Trophoblast cell (in vitro differentiated cells and primary cell): ENCODE results near the gene POU1F1.
"Not testable (repeated sequence)": the region's sequence is repeated elsewhere in the genome, so short reads cannot be mapped to it uniquely, and the experiment has no call there.

ENCODE experiments used
- DNase-seq, 2 donors: peaks; one replicate each; pipeline ENCODE4 v3.0.0-alpha.2; 2016
- H2AFZ ChIP-seq: 2 replicates; pipeline ENCODE4 v1.6.1; 2013; ENCODE audit warnings: low read length, moderate library complexity, mild to moderate bottlenecking; ENCODE audit not compliant: insufficient read depth, poor library complexity
- H2AK5ac ChIP-seq: 2 replicates; pipeline ENCODE4 v1.6.1; 2013; ENCODE audit warnings: mild to moderate bottlenecking, low read length
- H2BK120ac ChIP-seq: 2 replicates; pipeline ENCODE4 v1.6.1; 2013; ENCODE audit warnings: low read length, mild to moderate bottlenecking, moderate library complexity; ENCODE audit not compliant: insufficient read depth, poor library complexity
- H2BK12ac ChIP-seq: 2 replicates; pipeline ENCODE4 v1.6.1; 2013; ENCODE audit warnings: mild to moderate bottlenecking, low read length, moderate library complexity
- H2BK5ac ChIP-seq: 2 replicates; pipeline ENCODE4 v1.6.1; 2013; ENCODE audit warnings: low read length, low read depth, moderate library complexity, mild to moderate bottlenecking; ENCODE audit not compliant: poor library complexity
- H3K14ac ChIP-seq: 2 replicates; pipeline ENCODE4 v1.6.1; 2013; ENCODE audit warnings: mild to moderate bottlenecking, low read length
- H3K18ac ChIP-seq: 2 replicates; pipeline ENCODE4 v1.6.1; 2013; ENCODE audit warnings: mild to moderate bottlenecking, low read length
- H3K23ac ChIP-seq: 2 replicates; pipeline ENCODE4 v1.6.1; 2013; ENCODE audit warnings: low read length
- H3K27ac ChIP-seq: 2 replicates; pipeline ENCODE4 v1.5.1; 2013; ENCODE audit warnings: low read depth, mild to moderate bottlenecking, inconsistent platforms, low read length, moderate library complexity
- H3K27me3 ChIP-seq: 2 replicates; pipeline ENCODE4 v1.6.1; 2013; ENCODE audit warnings: inconsistent platforms, mild to moderate bottlenecking, low read length, moderate library complexity; ENCODE audit not compliant: insufficient read depth
- H3K36me3 ChIP-seq, 2 experiments: 1 replicate in 1 of 2; 2 replicates in 1 of 2; pipeline ENCODE4 v1.6.1; 2013; ENCODE audit warnings: low read length in 2 of 2, mild to moderate bottlenecking in 2 of 2, moderate library complexity in 1 of 2; ENCODE audit not compliant: insufficient read depth in 2 of 2, control insufficient read depth in 1 of 2
- H3K4ac ChIP-seq: 2 replicates; pipeline ENCODE4 v1.6.1; 2013; ENCODE audit warnings: low read depth, mild to moderate bottlenecking, low read length, moderate library complexity
- H3K4me1 ChIP-seq, 2 experiments: 1 replicate in 1 of 2; 2 replicates in 1 of 2; pipeline ENCODE4 v1.6.1; 2013; ENCODE audit warnings: low read length in 2 of 2, mild to moderate bottlenecking in 2 of 2, moderate library complexity in 1 of 2; ENCODE audit not compliant: insufficient read depth in 2 of 2, control insufficient read depth in 1 of 2
- H3K4me2 ChIP-seq: 2 replicates; pipeline ENCODE4 v1.6.1; 2013; ENCODE audit warnings: inconsistent platforms, mild to moderate bottlenecking, low read length, moderate library complexity
- H3K4me3 ChIP-seq: 2 replicates; pipeline ENCODE4 v1.5.1; 2013; ENCODE audit warnings: mild to moderate bottlenecking, low read depth, low read length, inconsistent platforms
- H3K79me1 ChIP-seq: one replicate; pipeline ENCODE4 v1.6.1; 2013; ENCODE audit warnings: low read length
- H3K79me2 ChIP-seq: 2 replicates; pipeline ENCODE4 v1.6.1; 2013; ENCODE audit warnings: low read length, mild to moderate bottlenecking; ENCODE audit not compliant: control insufficient read depth, insufficient read depth, poor library complexity
- H3K9ac ChIP-seq: 2 replicates; pipeline ENCODE4 v1.6.1; 2013; ENCODE audit warnings: mild to moderate bottlenecking, low read length
- H3K9me3 ChIP-seq: 2 replicates; pipeline ENCODE4 v1.6.1; 2013; ENCODE audit warnings: low read depth, mild to moderate bottlenecking, control low read depth, inconsistent platforms, low read length; ENCODE audit not compliant: insufficient read depth
- H4K12ac ChIP-seq: 2 replicates; pipeline ENCODE4 v1.6.1; 2013; ENCODE audit warnings: low read depth, mild to moderate bottlenecking, low read length, moderate library complexity
- H4K8ac ChIP-seq: 2 replicates; pipeline ENCODE4 v1.6.1; 2013; ENCODE audit warnings: low read depth, mild to moderate bottlenecking, low read length, moderate library complexity
- H4K91ac ChIP-seq: one replicate; pipeline ENCODE4 v1.6.1; 2013; ENCODE audit warnings: low read depth, mild to moderate bottlenecking, low read length, moderate library complexity
- WGBS: extraction: QIAGEN DNeasy Blood & Tissue Kit; methylation state at CpG from one replicate; pipeline ENCODE4 v1.1.7; 2013; ENCODE audit warnings: missing lambda C conversion rate; ENCODE audit not compliant: insufficient read length, insufficient coverage; ENCODE audit errors: extremely low coverage; 5-methylcytosine and 5-hydroxymethylcytosine counted together

POU1F1 gene

GRCh38 chr3:87260270-87260669, 16.1 kb downstream of the POU1F1 start:
- Histone ChIP-seq H3K79me2 (no peaks in the 10 kb centered on the region), H4K12ac (no peak overlapping the region), H3K79me1 (no peaks in the 10 kb centered on the region), H3K4ac (no peak overlapping the region), H3K9me3 (no peaks in the 10 kb centered on the region), H3K4me2 (no peak overlapping the region), H2BK5ac (no peak overlapping the region), H2AK5ac (no peak overlapping the region), H3K27ac (no peak overlapping the region), H3K18ac (no peak overlapping the region), H3K4me3 (no peak overlapping the region), H3K9ac (no peak overlapping the region), H4K91ac (no peak overlapping the region), H2BK12ac (no peak overlapping the region), H2AFZ (no peak overlapping the region), H3K4me1 (no peaks in the 10 kb centered on the region), H2BK120ac (no peak overlapping the region), H3K27me3 (no peaks in the 10 kb centered on the region), H3K14ac (no peak overlapping the region), H4K8ac (no peak overlapping the region), H3K36me3 (no peaks in the 10 kb centered on the region), H3K23ac (no peak overlapping the region)
- peak; percentile 30 to 88 for DNase-seq
- no CpG with 5 or more reads among the region's 4 CpGs for WGBS

- no peak overlapping the region for H3K9ac ChIP-seq
- no peak overlapping the region for H4K91ac ChIP-seq
- H3K4ac ChIP-seq, result no peak overlapping the region
- no peaks in the 10 kb centered on the region for H3K9me3 ChIP-seq
- no peaks in the 10 kb centered on the region for H3K27me3 ChIP-seq
- H2BK120ac ChIP-seq, result no peak overlapping the region
- WGBS, result no CpG with 5 or more reads among the region's 1 CpG
- H4K8ac ChIP-seq, result no peak overlapping the region
- no peaks in the 10 kb centered on the region for H3K79me1 ChIP-seq
- no peak overlapping the region for H2BK5ac ChIP-seq
- no peak overlapping the region for H2BK12ac ChIP-seq
- no peak overlapping the region for H3K23ac ChIP-seq
- H3K27ac ChIP-seq, result no peak overlapping the region
- H3K4me1 ChIP-seq, result no peaks in the 10 kb centered on the region
- H3K14ac ChIP-seq, result no peak overlapping the region
- no peaks in the 10 kb centered on the region for H3K79me2 ChIP-seq
- H3K4me3 ChIP-seq, result no peak overlapping the region
- H2AK5ac ChIP-seq, result no peak overlapping the region
- H2AFZ ChIP-seq, result no peak overlapping the region
- no peak overlapping the region for H3K4me2 ChIP-seq
- H3K36me3 ChIP-seq, result peaks cover 2% of the 10 kb centered on the region in 2 experiments
- no peak for DNase-seq
- no peak overlapping the region for H4K12ac ChIP-seq
- no peak overlapping the region for H3K18ac ChIP-seq
These were observed 26.4 kb downstream of the POU1F1 start for GRCh38 chr3:87250009-87250408.

GRCh38 chr3:87248831-87249230, 27.6 kb downstream of the POU1F1 start:
- no peak overlapping the region for H3K18ac ChIP-seq
- no peak overlapping the region for H3K14ac ChIP-seq
- H4K8ac ChIP-seq, result no peak overlapping the region
- H2AK5ac ChIP-seq, result no peak overlapping the region
- H4K91ac ChIP-seq, result no peak overlapping the region
- H3K36me3 ChIP-seq, result peaks cover 2% of the 10 kb centered on the region in 2 experiments
- H2BK120ac ChIP-seq, result no peak overlapping the region
- no CpG with 5 or more reads among the region's 1 CpG for WGBS
- H3K79me2 ChIP-seq, result no peaks in the 10 kb centered on the region
- H3K4me3 ChIP-seq, result no peak overlapping the region
- H3K4me1 ChIP-seq, result no peaks in the 10 kb centered on the region
- H3K4ac ChIP-seq, result no peak overlapping the region
- no peak overlapping the region for H3K27ac ChIP-seq
- H3K79me1 ChIP-seq, result no peaks in the 10 kb centered on the region
- no peak overlapping the region for H3K4me2 ChIP-seq
- H3K9ac ChIP-seq, result no peak overlapping the region
- no peak overlapping the region for H4K12ac ChIP-seq
- no peak overlapping the region for H2BK5ac ChIP-seq
- no peak for DNase-seq
- H2BK12ac ChIP-seq, result no peak overlapping the region
- no peak overlapping the region for H3K23ac ChIP-seq
- no peaks in the 10 kb centered on the region for H3K27me3 ChIP-seq
- H2AFZ ChIP-seq, result no peak overlapping the region
- no peaks in the 10 kb centered on the region for H3K9me3 ChIP-seq

GRCh38 chr3:87248231-87248630, 28.2 kb downstream of the POU1F1 start:
- not testable (repeated sequence) for H4K91ac ChIP-seq, H2BK5ac ChIP-seq, H3K79me2 ChIP-seq, H4K12ac ChIP-seq, H3K9me3 ChIP-seq, H3K4me1 ChIP-seq, H3K23ac ChIP-seq, H2AFZ ChIP-seq, H3K9ac ChIP-seq, DNase-seq, H3K79me1 ChIP-seq, H3K4me3 ChIP-seq, H3K27me3 ChIP-seq, H3K18ac ChIP-seq, H3K36me3 ChIP-seq, H3K27ac ChIP-seq, H2AK5ac ChIP-seq, H2BK12ac ChIP-seq, H3K14ac ChIP-seq, H3K4me2 ChIP-seq, H3K4ac ChIP-seq, H4K8ac ChIP-seq, H2BK120ac ChIP-seq
- no CpG with 5 or more reads among the region's 6 CpGs for WGBS
